SHP77 treated with DMSO at 0.1 percent for 48 hours (cell line): ENCODE results near the gene DCDC2C.

Source experiments
- DNase-seq: peaks from one replicate; lab custom pipeline; 2025; lab: John Stamatoyannopoulos, UW

The DCDC2C gene

GRCh38 chr2:3838348-3838747, 135.0 kb downstream of the DCDC2C start:
- DNase-seq, result no peak

DNA sequence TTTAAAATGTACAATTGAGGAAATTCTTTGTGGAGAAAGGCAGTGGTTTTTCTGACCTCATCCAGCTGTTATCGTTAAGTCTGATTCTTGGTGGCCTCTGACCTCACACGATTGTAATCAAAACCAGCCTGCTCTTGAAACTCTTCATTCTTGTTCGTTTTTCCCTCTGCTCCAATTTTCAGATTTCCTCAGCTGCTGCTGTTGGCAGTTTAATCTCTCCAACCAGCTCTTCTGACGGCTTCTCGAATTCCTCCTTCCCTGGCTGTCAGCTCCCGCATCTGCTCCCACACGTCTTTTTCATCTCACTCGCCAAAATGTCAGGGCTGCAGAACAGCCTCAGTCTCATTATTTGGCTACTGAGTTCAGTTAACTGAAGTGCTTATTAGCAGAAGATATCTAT, 136.1 kb downstream of the DCDC2C start:
- no peak for DNase-seq

DNA sequence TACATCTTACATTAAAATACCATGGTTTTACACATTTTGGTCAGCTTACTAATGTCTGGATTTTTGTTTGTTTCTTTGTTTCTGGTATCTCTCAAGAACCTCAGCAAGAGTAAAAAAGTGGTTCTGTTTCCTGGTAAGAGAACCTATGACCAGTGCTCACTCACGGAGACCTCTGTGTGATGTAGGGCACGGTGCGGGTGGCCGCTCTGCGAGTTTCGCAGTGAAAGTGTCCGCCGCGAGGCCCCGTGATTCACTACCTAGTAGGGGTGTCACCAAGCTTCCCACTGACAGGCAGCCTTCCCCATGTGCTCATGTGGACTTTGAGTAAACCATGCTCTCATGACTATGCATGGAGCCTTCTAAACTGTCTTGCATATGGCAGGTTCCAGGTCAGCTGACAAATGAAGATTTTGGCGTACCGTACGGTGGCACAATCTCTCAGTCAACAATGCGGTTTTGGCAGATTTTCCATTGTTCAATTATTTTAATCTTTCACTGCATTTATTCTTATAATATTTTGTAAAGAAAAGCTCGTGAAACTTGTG, 137.3 kb downstream of the DCDC2C start:
- no peak for DNase-seq

GRCh38 chr2:3847397-3848052, 144.2 kb downstream of the DCDC2C start:
- no peak for DNase-seq

DNA sequence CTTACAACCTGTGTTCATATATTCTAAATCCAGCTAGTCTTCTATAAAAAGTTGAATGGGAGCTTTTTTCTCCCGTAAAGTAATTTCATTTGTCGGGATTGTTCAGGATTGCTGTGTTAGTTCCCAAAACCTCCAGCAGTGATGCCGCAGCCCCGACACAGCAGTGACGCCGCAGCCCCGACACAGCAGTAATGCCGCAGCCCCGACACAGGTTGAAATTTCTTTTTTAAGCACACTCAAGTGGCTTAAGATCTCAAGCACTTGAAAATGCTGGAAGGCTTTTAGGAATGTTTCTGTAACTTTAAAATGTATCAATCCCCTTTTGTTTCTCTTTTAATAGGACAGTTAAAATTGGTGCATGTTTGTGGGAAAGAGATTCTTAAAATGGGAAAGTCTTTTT, 145.4 kb downstream of the DCDC2C start:
- no peak for DNase-seq

DNA sequence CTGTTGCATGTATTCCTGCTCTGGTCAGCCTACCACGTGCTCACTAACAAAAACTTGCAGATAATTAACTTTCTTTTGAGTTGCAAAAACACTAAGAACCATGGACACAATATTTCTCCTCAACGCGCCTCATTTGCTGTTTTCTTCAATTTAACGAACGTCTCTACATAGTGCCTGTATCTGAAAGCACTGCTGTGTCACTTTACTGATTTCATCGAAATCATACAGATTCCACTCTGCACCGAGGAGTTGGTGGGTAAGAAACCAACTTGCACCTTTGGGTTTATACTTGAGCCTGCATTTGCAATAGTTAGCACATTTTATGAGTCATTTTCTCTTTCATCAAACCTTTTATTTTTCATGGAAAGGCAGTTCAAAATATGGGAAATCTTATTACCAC, 145.8 kb downstream of the DCDC2C start:
- no peak for DNase-seq

DNA sequence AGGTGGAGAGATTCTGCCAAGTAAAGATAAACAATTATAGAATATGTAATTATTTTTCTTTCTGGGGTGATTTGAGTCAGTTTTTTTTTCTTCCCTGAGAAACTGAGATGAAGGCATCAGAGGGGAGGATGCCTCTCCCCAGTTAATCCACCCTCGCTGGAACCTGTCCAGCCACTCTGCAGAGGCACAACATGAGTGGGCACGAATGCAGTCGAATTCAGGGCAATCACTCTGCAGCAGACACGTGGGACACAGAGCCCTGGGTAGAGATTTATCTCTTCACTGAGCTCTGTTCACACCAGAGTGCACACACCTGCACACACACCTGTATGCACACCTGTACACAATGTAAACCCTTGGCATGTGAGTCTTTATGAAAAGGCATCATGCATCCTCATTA, 154.2 kb downstream of the DCDC2C start:
- DNase-seq, result no peak

- DNase-seq, result no peak
Measured at GRCh38 chr2:3864943-3865865, 161.8 kb downstream of the DCDC2C start.

DNA sequence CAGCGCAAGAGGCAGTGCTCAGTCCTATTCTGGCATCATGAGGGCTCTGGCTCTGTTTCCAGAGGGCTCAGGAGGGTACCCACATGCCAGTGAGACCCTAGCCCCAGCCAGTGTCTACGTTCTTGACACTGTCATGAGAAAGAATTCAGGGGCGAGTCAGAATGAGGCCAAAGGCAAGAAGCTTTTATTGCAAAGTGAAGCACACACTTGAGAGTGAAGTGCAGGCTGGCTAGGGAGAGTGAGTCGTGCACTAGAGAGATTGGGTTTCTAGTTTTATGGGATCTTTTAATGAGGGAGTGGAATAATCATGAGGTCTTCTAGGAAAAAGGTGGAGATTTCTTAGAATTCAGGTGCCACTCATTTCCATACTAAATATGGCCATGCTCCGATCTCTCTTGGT, 164.1 kb downstream of the DCDC2C start:
- no peak for DNase-seq

DNA sequence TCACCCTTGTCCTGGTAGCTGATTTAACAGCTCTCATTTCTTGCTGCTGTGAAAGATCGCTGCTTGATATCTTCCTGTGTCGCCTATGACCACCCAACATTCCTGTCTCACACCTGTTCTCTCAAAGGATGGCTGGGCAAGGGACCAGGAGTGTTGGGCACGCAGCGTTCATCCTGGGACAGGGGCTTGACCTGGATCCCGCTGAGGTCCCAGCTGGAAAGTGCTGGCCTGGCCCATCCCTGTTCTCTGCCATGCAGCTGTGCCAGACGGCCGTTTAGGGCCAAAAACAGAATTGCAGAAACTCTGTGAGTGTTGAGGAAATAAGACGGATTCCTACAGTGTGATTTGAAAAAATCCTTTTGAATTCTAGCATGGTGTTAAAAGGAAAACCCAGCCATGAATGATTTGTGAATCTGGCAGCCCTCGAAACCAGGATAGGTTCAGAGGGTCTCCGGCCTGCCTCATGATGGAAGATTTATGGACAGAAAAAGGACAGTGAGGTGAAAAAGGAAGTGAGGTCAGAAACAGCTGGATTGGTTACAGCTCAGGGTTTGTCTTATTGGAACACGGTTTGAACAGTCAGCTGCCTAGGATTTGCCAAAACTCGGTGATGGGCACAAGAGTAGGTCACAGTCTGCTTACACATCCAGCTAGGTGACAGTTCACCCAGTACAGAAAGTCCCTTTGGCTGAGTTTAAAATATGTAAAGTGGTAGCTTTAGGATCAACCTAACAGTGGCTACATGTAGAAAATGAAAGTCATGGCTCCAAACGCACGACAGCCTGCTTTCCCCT, 164.8 kb downstream of the DCDC2C start:
- no peak for DNase-seq

DNA sequence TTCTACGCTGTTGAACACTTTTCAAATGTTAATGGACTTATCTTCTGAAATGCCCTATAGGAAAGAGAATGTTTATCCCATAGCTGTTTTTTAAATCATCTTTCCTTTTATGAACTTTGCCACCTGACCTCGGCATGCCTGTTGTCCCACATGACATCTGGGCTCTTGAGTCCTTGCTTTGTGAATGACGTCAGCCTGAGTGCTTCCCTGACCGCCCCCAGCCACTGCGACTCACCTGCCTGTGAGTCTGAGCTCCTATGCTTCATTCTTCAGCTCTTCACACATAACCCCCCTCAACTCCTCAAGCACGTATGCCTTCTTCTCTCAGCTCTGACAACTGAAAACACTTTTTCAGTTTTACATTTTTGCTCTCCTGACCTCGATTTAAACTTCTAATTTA, 166.8 kb downstream of the DCDC2C start:
- DNase-seq, result peak; percentile 59

DNA sequence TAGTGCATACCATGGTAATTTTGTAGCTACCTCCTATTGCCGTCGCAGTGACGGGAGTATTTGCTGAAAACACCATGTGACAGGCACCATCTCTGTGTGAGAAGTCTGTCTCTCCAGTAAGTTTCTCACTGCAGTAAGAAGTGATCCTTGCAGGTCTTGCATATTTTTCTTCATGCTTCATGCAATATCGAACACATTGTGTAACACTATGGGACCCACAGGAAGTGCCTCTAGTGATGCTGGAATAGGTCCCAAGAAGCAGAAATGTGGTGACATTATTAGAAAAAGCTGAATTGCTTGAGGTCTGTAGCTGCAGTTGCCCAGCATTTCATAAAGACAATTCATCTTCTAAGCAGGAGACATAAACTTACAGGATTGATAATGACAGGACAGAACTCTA, 167.6 kb downstream of the DCDC2C start:
- no peak for DNase-seq

DNA sequence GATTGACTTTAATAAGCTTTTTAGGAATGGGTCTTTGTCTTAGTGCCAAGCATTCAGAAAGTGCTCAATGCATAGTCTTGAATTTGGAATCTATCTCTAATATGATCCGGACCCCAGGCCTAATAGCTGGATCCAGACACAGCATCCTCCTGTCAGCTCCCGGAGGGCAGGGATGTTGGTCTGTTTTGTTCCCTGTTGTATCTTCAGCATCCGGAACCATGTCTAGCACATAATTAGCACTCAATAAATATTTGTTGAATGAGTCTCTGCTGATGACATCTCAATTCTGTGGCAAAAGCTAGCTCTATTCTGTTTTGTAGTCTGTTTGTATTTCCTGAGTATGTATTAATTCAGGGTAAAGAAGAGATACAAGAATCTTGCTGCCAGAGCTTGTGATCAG, 169.1 kb downstream of the DCDC2C start:
- no peak for DNase-seq

- no peak for DNase-seq
Measured at GRCh38 chr2:3873899-3874298, 170.5 kb downstream of the DCDC2C start.

DNA sequence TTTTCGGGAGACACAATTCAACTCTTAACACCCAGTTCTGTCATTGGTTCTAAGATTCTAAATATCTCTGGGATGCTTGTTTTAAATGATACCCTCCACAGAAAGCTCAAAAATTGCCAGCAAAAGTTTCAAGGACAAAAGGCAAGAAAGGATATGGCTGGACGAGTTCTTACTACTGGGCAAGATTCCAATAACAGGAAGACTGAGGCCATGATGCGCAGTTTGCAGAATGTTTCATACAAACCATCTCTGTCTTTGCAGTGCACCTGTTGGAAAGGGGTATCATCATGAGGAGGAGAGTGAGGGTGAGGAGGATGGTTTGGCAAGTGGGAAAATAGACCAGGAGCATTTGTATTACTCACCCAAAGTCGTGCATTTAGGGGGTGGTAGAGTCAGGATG, 172.8 kb downstream of the DCDC2C start:
- no peak for DNase-seq

DNA sequence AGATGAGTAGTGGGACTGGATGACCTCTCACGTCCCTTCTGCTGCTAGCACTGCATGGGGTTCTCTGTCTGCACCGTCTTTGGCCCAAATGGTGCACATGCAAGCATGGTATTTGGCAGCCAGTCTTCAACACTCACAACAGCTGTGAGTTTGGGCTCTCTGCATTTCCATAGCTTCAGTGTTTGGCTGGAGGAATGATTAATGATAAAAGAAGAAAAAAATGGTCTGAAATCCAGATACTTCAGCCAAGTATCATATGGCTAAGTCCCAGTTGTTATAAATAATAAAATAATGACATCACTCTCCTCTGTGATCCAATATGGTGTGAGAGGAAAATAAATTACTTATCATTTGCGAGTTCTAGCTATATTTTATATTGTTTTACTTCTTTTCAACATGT, 173.3 kb downstream of the DCDC2C start:
- no peak for DNase-seq

DNA sequence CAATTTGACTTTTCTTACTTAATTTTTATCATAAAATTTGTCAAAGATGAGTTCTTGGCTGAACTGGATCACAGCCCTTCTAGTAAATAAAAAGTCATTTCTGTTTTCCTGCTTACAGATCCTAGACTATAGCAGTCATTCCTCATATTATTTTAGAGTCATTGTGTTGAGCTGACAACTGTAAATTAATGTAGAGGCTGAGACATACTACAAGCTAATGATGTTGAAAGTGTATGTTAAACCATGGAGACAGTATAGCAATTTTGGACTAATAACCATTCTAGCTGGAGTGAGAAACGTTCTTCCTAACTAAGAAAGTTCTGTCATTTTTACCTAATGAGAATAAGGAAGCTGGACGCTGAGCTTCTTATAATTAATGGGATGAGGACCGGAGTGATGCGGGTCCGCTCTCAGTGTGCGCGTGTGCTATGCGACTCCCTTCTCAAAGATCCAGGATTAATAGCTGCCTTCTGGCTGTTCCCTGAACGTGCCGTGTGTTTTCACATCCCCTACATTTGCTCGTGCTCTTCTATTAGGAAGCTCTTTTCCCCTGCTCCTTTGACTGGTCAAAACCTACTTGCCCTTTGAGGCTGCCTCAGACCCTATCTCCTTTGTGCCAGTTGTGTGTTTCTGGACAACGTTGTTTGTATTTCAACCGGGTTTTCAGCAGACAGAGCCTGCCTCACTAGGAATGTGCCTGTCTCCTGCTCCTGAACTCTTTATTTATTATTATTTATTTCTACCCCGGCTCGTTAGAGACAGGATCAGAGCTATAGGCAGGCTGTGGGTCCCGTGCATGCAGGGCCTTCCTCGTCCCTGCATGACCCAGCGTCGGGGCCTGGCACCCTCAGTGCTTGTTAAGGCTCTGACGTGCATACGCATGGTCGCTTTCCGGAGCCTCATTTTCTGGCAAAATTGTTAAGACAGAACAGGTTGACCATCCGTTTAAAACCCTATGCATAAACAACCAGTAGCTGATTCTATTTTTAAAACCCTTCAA, 182.6 kb downstream of the DCDC2C start:
- DNase-seq, result no peak

GRCh38 chr2:3895021-3895420, 191.6 kb downstream of the DCDC2C start:
- DNase-seq, result no peak
